ENCODE results near the gene GPC5. TPM values are rescaled to one million over a fixed set of nuclear protein-coding genes. Genes with fewer than 3 reads are reported as not detected.

GPC5 gene
- total RNA-seq, 4 donors from 2014 or later, result 0.74 to 1.1 TPM; not detected in 2

- DNase-seq (ENCODE audit: low spot score), result no peak
- ATAC-seq (ENCODE audit: low FRiP score), result no peak
Measured at GRCh38 chr13:91355099-91355825, 43.2 kb upstream of the GPC5 start.

GRCh38 chr13:91355826-91356710 lies 42.4 kb upstream of the GPC5 start:
- no peak for TF ChIP-seq CTCF (IDR thresholded peaks at IDR 0.05)
- ATAC-seq (ENCODE audit: low FRiP score) (no peak), DNase-seq (ENCODE audit: low spot score) (no peak)

More at GRCh38 chr13:91355099-91355825, 43.2 kb upstream of the GPC5 start:
- no peak for TF ChIP-seq CTCF (IDR thresholded peaks at IDR 0.05)

GRCh38 chr13:91356919-91357612 lies 41.4 kb upstream of the GPC5 start:
- no peak for TF ChIP-seq CTCF (IDR thresholded peaks at IDR 0.05)
- DNase-seq (ENCODE audit: low spot score) (no peak), ATAC-seq (ENCODE audit: low FRiP score) (no peak)

GRCh38 chr13:91357613-91358386 lies 40.6 kb upstream of the GPC5 start:
- DNase-seq (ENCODE audit: low spot score) (no peak), ATAC-seq (ENCODE audit: low FRiP score) (no peak)
- TF ChIP-seq CTCF (IDR thresholded peaks at IDR 0.05), result no peak

- TF ChIP-seq CTCF (IDR thresholded peaks at IDR 0.05), result no peak
- ATAC-seq (ENCODE audit: low FRiP score) (no peak), DNase-seq (ENCODE audit: low spot score) (no peak)
Measured at GRCh38 chr13:91358387-91358782, 40.0 kb upstream of the GPC5 start.

GRCh38 chr13:91359111-91359510 lies 39.3 kb upstream of the GPC5 start:
- ATAC-seq (ENCODE audit: low FRiP score) (no peak), DNase-seq (ENCODE audit: low spot score) (no peak)
- TF ChIP-seq CTCF (IDR thresholded peaks at IDR 0.05), result no peak
